ENCODE results near the gene HS3ST5. TPM values are rescaled to one million over a fixed set of nuclear protein-coding genes. Genes with fewer than 3 reads are reported as not detected.

Gene HS3ST5
- polyA plus RNA-seq, 3 donors: not detected

GRCh38 chr6:114267897-114268296 is 74.9 kb downstream of the HS3ST5 start:
- Mint-ChIP-seq H3K36me3 (no peaks in the 10 kb centered on the region), H3K9me3 (peaks cover 0 to 4% (median 0%) of the 10 kb centered on the region in 7 donors), H3K27ac (no peak overlapping the region), H3K4me3 (no peak overlapping the region), H3K4me1 (no peaks in the 10 kb centered on the region), H3K27me3 (ENCODE audit: low read depth in 3 of 3) (peaks cover 0 to 2% (median 1%) of the 10 kb centered on the region in 3 donors)
- Histone ChIP-seq H3K9ac (ENCODE audit: insufficient read depth, low read length, poor library complexity, severe bottlenecking) (no peak overlapping the region), H3K4me2 (replicated peaks; ENCODE audit: extremely low read depth, low read length, poor library complexity, severe bottlenecking) (no peak overlapping the region), H3K27me3 (ENCODE audit: control insufficient read depth in 2 of 2, insufficient read depth in 2 of 2, low read length in 2 of 2) (no peaks in the 10 kb centered on the region), H3K79me2 (ENCODE audit: insufficient read depth, low read length) (no peaks in the 10 kb centered on the region), H4K20me1 (ENCODE audit: insufficient read depth, low read length) (no peaks in the 10 kb centered on the region), H3K4me3 (replicated peaks in 1 of 3; ENCODE audit: low read depth in 2 of 3, low read length in 3 of 3) (no peak overlapping the region), H3K36me3 (replicated peaks in 1 of 2; ENCODE audit: control insufficient read depth in 1 of 2, insufficient read depth in 2 of 2, low read length in 2 of 2) (no peaks in the 10 kb centered on the region), H2AFZ (ENCODE audit: insufficient read depth, low read depth, low read length, poor library complexity, severe bottlenecking) (no peak overlapping the region), H3K9me3 (replicated peaks in 1 of 2; ENCODE audit: control insufficient read depth in 1 of 2, insufficient read depth in 1 of 2, low read length in 2 of 2) (no peaks in the 10 kb centered on the region), H3K27ac (ENCODE audit: low read depth in 1 of 2, low read length in 2 of 2) (no peak overlapping the region), H3K4me1 (ENCODE audit: control insufficient read depth in 1 of 2, insufficient read depth in 2 of 2, low read length in 2 of 2) (no peaks in the 10 kb centered on the region)
- DNase-seq: no peak
- 100% methylated on average over 2 of the region's 3 CpGs for WGBS (ENCODE audit: insufficient coverage)
- intact Hi-C loops (cut with micrococcal nuclease): no loop called here
- no peak for TF ChIP-seq CTCF (IDR thresholded peaks at IDR 0.05)

GRCh38 chr6:114260810-114261209 is 82.0 kb downstream of the HS3ST5 start:
- H3K9ac ChIP-seq (ENCODE audit: insufficient read depth, low read length, poor library complexity, severe bottlenecking): no peak overlapping the region
- H3K9me3 Mint-ChIP-seq: peaks cover 0 to 9% (median 0%) of the 10 kb centered on the region in 7 donors
- no peaks in the 10 kb centered on the region for H3K4me1 Mint-ChIP-seq
- H3K36me3 Mint-ChIP-seq: no peaks in the 10 kb centered on the region
- H3K4me3 Mint-ChIP-seq: no peak overlapping the region
- H2AFZ ChIP-seq (ENCODE audit: insufficient read depth, low read depth, low read length, poor library complexity, severe bottlenecking): no peak overlapping the region
- H3K4me1 ChIP-seq (ENCODE audit: control insufficient read depth in 1 of 2, insufficient read depth in 2 of 2, low read length in 2 of 2): no peaks in the 10 kb centered on the region
- H3K9me3 ChIP-seq (replicated peaks in 1 of 2; ENCODE audit: control insufficient read depth in 1 of 2, insufficient read depth in 1 of 2, low read length in 2 of 2): no peaks in the 10 kb centered on the region
- DNase-seq: no peak
- H3K27ac Mint-ChIP-seq: no peak overlapping the region
- H3K27me3 ChIP-seq (ENCODE audit: control insufficient read depth in 2 of 2, insufficient read depth in 2 of 2, low read length in 2 of 2): no peaks in the 10 kb centered on the region
- no peaks in the 10 kb centered on the region for H3K79me2 ChIP-seq (ENCODE audit: insufficient read depth, low read length)
- no peak overlapping the region for H3K27ac ChIP-seq (ENCODE audit: low read depth in 1 of 2, low read length in 2 of 2)
- H3K36me3 ChIP-seq (replicated peaks in 1 of 2; ENCODE audit: control insufficient read depth in 1 of 2, insufficient read depth in 2 of 2, low read length in 2 of 2): no peaks in the 10 kb centered on the region
- TF ChIP-seq CTCF (IDR thresholded peaks at IDR 0.05): no peak
- WGBS (ENCODE audit: insufficient coverage): 97% methylated on average over 3 of the region's 3 CpGs
- no peaks in the 10 kb centered on the region for H4K20me1 ChIP-seq (ENCODE audit: insufficient read depth, low read length)
- intact Hi-C loops (cut with micrococcal nuclease): no loop called here
- H3K4me2 ChIP-seq (replicated peaks; ENCODE audit: extremely low read depth, low read length, poor library complexity, severe bottlenecking): no peak overlapping the region
- peaks cover 0 to 3% (median 2%) of the 10 kb centered on the region in 3 donors for H3K27me3 Mint-ChIP-seq (ENCODE audit: low read depth in 3 of 3)
- H3K4me3 ChIP-seq (replicated peaks in 1 of 3; ENCODE audit: low read depth in 2 of 3, low read length in 3 of 3): no peak overlapping the region
